A549 treated with dexamethasone at 1 μM for 4 hours (cell line): Measurements from ENCODE around the gene GEMIN8. TPM values are rescaled to one million over a fixed set of nuclear protein-coding genes. Genes with fewer than 3 reads are reported as not detected.

Experiments used
- total RNA-seq: library from RNA; stranded (reverse); fragments of 200-300 nt; extraction: Qiagen RNA extraction; gene quantifications from 5 replicates; pipeline ENCODE4 v1.2.3, GENCODE V29; 2022

GEMIN8 gene
- total RNA-seq: 8.7 to 10.2 TPM (median 9.9 TPM) in 5 replicates

GRCh38 chrX:14029425-14030173, at the start of gene GEMIN8:
Gene GEMIN8, minus strand, starts transcription at chrX:14029892. Its CDS starts 8,414 bp downstream, at chrX:14021478.

Other genes starting within 250 kb of the GEMIN8 start
- gene GPM6B, start 212.8 kb downstream of the GEMIN8 start, total RNA-seq: 0.08 to 0.53 TPM (median 0.39 TPM) in 5 replicates